GM18873 (cell line): ENCODE measurements around the gene NRIP1.

Experiments
- ATAC-seq: cut with Tn5 transposase; IDR thresholded peaks from one replicate; pipeline ENCODE4 v1.9.1; 2021; ENCODE audit warnings: mild to moderate bottlenecking, moderate library complexity, moderate number of reproducible peaks; ENCODE audit not compliant: unreplicated experiment, low FRiP score

The NRIP1 gene

DNA sequence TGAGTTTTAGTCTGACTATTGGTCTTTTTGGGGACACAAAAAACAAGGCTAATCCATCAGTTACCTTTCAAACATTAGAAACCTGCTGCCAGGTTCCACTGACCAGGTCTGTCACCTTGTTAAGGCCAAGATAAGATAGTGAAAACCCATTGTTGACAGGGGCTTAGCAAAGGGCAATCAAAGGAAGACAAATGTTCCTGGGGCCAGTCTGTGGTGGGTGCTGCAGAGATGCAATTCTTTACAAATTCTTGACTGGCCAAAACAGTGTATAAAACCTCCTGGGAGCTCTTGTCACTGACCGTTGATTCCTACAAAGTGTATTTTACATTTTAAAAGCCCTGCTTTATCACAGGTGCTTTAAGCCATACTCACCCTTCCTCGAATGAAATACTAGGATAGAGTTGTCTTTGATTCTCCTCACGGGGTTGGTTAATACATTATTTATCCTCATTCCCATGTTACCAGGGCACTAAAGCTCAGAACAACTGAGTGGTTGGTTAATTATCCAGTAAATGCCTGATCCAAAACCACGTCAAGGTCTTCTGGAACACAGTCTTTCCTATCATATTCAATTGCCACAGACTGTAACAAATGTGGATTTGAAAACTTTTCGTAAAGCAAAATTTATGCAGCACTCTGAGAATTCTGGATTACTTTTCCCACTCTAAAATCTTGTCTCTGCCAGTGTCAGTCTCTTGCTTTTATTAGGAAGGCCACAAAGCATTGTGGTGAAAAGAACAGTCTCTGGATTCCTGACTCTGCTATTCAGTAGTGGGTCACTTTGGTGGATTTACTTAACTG is 77.2 kb downstream of the NRIP1 start:
- no peak for ATAC-seq

DNA sequence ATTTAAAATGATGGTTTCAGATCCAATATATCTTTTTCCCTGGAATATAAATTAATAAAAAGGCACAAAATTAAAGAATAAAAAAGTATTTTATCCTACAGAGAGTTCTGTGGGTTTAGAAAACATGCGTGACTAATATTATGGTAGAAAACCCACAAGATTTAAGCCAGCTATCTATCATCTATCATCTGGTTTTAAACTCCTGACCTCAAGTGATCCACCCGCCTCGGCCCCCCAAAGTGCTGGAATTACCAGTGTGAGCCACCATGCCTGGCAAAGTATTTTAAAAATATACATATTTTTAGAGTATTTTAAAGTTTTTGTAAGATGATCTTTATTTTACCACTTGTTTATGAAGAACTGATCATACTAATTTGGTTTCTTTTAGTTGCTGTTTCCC is 79.5 kb downstream of the NRIP1 start:
- no peak for ATAC-seq

DNA sequence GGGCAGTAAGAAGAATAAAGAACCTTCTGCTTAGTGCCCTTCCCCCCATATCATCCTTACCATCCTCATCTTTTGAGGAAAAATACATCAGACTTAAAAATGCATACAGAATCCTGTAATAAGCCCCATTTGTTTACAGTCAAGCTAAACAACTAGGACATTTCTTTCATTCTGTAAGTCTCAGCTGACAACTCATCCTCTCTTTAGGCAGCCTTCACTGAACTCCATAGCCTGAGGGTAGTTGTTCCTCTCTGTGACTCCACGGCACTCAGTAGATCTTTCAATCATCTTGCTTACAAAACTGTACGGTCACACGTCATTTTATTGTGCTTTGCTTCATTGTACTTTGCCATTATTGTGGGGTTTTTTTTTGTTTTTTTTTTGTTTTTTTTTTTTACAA is 82.5 kb downstream of the NRIP1 start:
- ATAC-seq, result no peak

GRCh38 chr21:14981246-14981645 is 83.6 kb downstream of the NRIP1 start:
- no peak for ATAC-seq

DNA sequence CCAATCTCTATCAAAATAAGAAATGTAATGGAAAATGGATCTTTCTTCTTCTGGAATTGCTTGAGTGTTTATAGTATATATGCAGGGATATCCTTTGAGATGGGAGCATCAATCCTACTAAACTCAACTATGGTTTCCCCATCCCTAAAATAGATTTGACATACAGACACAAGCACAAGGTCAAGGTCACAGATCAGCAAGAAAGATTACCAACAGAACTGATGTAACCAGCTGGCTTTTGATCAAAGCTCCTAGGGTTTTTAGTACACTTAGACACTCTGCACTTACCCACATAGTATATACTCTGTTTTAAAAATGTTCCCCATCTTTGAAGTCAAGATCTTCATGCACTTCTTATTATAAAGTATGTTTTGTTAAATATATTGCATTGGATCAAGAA is 85.5 kb downstream of the NRIP1 start:
- no peak for ATAC-seq

DNA sequence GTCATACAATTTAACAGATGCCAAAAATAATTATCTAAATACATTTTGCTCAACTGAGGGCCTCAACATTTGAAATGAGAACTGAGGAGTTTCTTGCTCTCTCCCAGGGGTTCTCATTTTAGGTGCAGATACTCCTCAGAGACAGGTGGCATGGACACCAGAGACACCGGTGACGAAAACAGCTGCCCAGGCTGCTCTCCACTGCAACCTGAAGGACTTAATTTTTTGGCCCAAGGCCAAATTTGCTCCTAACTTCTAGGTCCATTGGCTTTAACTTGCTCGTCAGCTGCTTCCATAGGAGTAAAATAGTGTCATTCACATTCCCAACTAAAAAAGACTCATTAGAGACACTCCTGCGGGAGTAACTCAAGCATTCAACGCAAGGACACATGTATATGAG is 87.0 kb downstream of the NRIP1 start:
- ATAC-seq, result no peak

DNA sequence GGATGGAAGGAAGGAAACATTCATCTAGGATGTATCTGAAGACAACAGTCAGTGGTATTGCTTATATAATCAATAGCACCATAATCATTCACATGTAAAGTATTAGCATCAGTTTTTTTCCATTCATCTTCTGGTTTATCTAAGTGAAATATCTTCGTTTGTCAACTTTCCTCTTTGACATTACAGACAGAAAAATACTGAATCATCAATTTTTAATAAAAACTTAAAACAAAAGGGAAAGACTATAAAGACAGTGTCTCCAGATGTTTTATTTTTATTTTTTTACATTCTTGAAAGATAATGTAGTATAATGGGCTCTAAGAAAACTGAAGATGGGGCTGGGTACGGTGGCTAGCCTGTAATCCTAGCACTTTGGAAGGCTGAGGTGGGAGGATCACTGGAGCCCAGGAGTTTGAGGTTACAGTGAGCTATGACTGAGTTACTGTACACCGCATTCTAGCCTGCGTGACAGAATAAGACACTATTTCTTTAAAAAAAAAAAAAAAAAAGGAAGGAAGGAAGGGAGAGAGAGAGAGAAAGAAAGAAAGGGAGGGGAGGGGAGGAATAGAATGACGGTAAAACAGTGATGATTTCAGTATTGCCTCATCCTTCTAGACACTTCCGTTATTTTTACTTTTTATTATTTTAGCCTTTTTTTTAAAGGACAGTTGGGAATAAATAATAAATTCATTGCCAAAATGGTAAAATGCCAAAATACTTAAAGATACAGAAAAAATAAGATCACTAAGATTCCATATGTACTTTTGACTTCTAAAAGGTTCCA is 89.5 kb downstream of the NRIP1 start:
- ATAC-seq, result no peak

DNA sequence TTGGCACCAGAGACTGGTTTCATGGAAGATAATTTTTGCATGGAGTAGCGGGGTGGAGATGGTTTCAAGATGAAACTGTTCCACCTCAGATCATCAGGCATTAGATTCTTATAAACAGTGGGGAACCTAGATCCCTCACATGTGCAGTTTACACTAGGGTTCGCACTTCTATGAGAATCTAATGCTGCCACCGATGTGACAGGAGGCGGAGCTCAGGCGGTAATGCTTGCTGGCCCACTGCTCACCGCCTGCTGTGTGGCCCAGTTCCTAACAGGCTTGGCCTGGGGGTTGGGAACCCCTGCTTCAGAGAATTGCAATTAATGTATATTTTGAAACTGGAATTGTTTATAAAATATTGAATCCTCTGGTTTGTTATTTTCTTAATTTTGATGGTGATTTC is 92.1 kb downstream of the NRIP1 start:
- ATAC-seq, result no peak

GRCh38 chr21:14968821-14969220 is 96.0 kb downstream of the NRIP1 start:
- ATAC-seq, result no peak

DNA sequence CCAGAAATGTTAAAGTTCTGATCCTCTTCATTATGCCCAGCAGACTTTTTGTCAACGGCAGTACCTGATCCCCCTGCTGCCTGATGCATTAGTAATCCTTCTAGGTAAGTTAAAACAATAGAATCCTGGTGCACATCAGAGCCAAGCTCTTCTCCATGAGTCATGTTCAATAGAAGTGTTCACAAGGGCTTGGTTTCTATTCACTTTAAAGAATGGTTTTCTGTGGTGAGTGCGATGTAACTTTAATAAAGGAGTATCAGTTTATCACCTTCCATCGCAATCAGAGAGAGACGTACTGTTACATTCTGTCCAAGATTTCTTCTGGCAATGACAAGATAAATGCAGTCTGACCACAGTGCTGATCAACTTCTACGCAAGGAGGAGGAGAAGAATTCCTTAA is 96.8 kb downstream of the NRIP1 start:
- no peak for ATAC-seq

DNA sequence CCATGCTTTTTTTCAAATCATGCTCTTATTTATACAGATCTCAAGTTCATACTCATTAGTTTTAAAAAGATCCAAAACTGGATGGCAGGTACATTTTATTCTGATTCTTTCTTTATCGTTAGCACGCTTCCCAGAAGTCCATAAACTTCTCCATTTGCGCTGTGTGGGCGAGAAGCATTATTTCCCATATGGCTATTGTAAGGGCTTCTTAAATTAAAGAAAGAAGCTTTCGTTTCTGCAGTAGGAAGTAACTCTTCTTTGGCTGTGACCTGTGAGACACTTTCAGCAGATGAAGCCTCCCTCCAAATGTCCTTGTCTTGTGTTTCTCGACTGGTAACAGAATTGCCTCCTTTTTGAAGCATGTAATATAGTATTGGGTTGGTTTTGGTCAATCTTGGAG is 100.2 kb downstream of the NRIP1 start:
- no peak for ATAC-seq

- no peak for ATAC-seq
These were observed 102.6 kb downstream of the NRIP1 start for GRCh38 chr21:14962217-14962616.

- no peak for ATAC-seq
These were observed 103.3 kb downstream of the NRIP1 start for GRCh38 chr21:14961502-14961901.

- ATAC-seq, result no peak
These were observed 105.5 kb downstream of the NRIP1 start for GRCh38 chr21:14959343-14959742.

GRCh38 chr21:14957836-14958235 is 107.0 kb downstream of the NRIP1 start:
- ATAC-seq, result no peak

GRCh38 chr21:14956807-14957206 is 108.0 kb downstream of the NRIP1 start:
- ATAC-seq, result no peak

- no peak for ATAC-seq
These were observed 108.8 kb downstream of the NRIP1 start for GRCh38 chr21:14955936-14956520.

DNA sequence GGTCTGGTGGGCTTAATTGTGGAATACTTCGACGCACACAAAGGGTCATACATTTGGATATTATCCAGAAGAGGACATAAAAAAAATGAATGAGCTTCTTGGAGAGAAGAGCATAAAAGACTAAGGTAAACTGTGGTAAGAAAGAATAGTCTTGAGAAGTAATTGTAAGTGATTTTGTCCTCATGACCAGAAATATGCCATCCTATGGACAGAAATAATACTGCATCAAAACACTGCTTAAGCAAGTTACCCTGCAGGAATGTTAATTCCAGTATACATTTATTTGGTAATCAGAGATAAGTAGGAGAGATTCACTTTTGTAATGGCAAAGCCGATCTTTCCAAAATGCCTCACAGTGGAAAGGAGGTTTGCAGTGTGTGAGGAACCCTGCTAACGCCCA is 111.9 kb downstream of the NRIP1 start:
- no peak for ATAC-seq

DNA sequence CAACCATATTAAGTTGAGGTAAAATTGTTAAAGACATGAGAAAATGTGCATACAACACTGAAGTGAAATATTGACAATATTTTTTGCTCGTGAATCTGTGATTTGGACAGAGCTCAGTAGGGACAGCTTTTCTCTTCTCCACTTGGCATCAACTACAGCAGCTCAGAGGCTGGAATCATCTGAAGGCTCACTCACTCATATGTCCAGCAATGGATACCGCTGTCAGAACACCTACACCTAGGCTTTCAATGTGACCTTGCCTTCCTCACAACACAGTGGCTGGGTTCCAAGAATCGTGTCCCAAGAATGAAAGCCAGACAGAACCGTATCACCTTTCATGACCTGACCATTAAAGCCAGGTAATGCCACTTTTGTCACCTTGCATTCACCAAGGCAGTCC is 115.2 kb downstream of the NRIP1 start:
- ATAC-seq, result no peak

DNA sequence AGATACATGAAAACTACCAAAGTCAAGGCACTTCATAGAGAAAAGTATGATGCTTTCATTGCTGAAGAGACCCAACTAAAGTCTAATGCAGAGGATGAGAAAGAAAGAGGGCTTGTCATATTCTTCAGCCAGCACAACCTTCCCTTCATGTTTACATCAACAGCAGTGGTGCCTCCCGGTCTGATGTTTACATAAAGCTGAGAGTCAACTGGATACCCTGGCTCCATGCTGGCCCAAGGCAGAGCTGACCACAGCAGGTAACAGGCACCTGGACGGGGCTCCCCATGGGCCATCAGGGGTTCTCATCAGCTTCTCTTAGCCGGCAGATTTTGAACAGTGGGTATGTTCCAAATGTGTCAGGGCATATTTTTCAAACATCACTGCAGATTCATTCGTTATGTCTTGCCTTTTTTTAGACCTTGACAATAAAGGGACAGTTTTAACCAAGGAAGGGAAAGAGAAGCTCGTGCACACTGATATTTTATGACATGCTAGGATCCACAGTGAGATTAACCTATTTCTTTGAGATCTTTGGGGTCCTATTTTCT is 117.1 kb downstream of the NRIP1 start:
- ATAC-seq, result no peak

DNA sequence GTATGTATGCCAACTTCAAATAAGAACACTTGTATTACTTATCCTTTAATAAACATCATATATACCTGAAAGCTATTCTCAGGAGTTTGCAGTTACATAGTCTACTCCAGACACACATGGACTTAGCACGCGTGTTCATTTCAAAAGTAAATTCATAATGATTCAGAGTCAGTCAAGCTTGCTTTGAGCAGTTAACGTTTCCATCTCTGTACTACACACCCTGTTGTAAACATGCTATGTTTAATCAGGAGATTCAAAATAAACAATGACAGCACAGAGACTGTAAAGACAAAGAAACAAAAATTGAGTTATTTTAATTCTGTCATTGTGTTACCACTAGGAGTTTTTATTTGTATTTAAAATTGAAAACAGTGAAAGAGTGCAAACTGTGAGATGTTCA is 119.6 kb downstream of the NRIP1 start:
- no peak for ATAC-seq
